WTC11 (cell line): ENCODE data around the gene MMP28. TPM values are rescaled to one million over a fixed set of nuclear protein-coding genes. Genes with fewer than 3 reads are reported as not detected.

Experiments used
- ATAC-seq: fragments of 200-7000 bp; cut with Tn5 transposase; 2 replicates; pipeline ENCODE4 v1.10.0; 2021; ENCODE audit warnings: mild to moderate bottlenecking, moderate library complexity
- CTCF ChIA-PET: fragments of 300-600 bp; sonication (Branson Sonifier 250); formaldehyde crosslinking; loops from one replicate; lab custom pipeline; 2021; ENCODE audit warnings: antibody characterized with exemption; lab: Charles Lee
- POLR2A ChIA-PET: fragments of 350-600 bp; sonication (Branson Sonifier 250); formaldehyde crosslinking; loops from one replicate; lab custom pipeline; 2021; ENCODE audit warnings: antibody characterized with exemption; lab: Charles Lee
- DNase-seq: peaks from one replicate; pipeline ENCODE4 v3.0.0; 2021; ENCODE audit warnings: low spot score
- H3K27ac Mint-ChIP-seq: 2 replicates; pipeline ENCODE4 v1.8.0; 2021; ENCODE audit warnings: mixed read lengths
- H3K27me3 Mint-ChIP-seq: 2 replicates; pipeline ENCODE4 v1.8.0; 2021; ENCODE audit warnings: low read depth, mild to moderate bottlenecking, moderate library complexity, mixed read lengths
- H3K36me3 Mint-ChIP-seq: 2 replicates; pipeline ENCODE4 v1.8.0; 2021; ENCODE audit warnings: mixed read lengths
- H3K4me1 Mint-ChIP-seq: 2 replicates; pipeline ENCODE4 v1.8.0; 2022; ENCODE audit warnings: mixed read lengths
- H3K4me3 Mint-ChIP-seq: 2 replicates; pipeline ENCODE4 v1.8.0; 2021; ENCODE audit warnings: mild to moderate bottlenecking, moderate library complexity, mixed read lengths
- H3K9me3 Mint-ChIP-seq: 2 replicates; pipeline ENCODE4 v1.8.0; 2021; ENCODE audit warnings: mixed read lengths
- CREM ChIP-seq: sonication (generic); formaldehyde crosslinking; IDR thresholded peaks from 2 replicates; pipeline ENCODE4 v1.8.1; 2022; ENCODE audit warnings: mild to moderate bottlenecking, missing genetic modification reagents, moderate library complexity
- ELF4 ChIP-seq: sonication (generic); formaldehyde crosslinking; IDR thresholded peaks from 2 replicates; pipeline ENCODE4 v1.8.1; 2022; ENCODE audit warnings: low read depth, mild to moderate bottlenecking, moderate library complexity, missing genetic modification reagents
- EMX1 ChIP-seq: fragments of 250-450 bp; sonication (Bioruptor Pico); IDR thresholded peaks from 2 replicates; pipeline ENCODE4 v1.8.0; 2021; ENCODE audit warnings: mild to moderate bottlenecking
- ESRRA ChIP-seq: sonication (generic); formaldehyde crosslinking; IDR thresholded peaks from 2 replicates; pipeline ENCODE4 v1.8.1; 2022; ENCODE audit warnings: mild to moderate bottlenecking, missing genetic modification reagents, borderline replicate concordance
- FOXP1 ChIP-seq: sonication (generic); formaldehyde crosslinking; IDR thresholded peaks from 2 replicates; pipeline ENCODE4 v1.8.0; 2022; ENCODE audit warnings: missing genetic modification reagents, mild to moderate bottlenecking, moderate library complexity, borderline replicate concordance
- IRF2 ChIP-seq: sonication (generic); formaldehyde crosslinking; IDR thresholded peaks from 2 replicates; pipeline ENCODE4 v1.8.0; 2022; ENCODE audit warnings: low read depth, missing genetic modification reagents, borderline replicate concordance
- JAZF1 ChIP-seq: fragments of 250-450 bp; sonication (Bioruptor Pico); IDR thresholded peaks from 2 replicates; pipeline ENCODE4 v1.9.0; 2021; ENCODE audit warnings: moderate library complexity, mild to moderate bottlenecking, inconsistent platforms
- KAT7 ChIP-seq: sonication (generic); formaldehyde crosslinking; IDR thresholded peaks from 2 replicates; pipeline ENCODE4 v1.8.1; 2023; ENCODE audit warnings: missing genetic modification reagents, mild to moderate bottlenecking, borderline replicate concordance
- NFATC4 ChIP-seq: fragments of 250-450 bp; sonication (Bioruptor Pico); IDR thresholded peaks from 2 replicates; pipeline ENCODE4 v1.9.0; 2021; ENCODE audit warnings: mild to moderate bottlenecking
- OVOL2 ChIP-seq: fragments of 250-450 bp; sonication (Bioruptor Pico); IDR thresholded peaks from 2 replicates; pipeline ENCODE4 v1.9.0; 2021; ENCODE audit warnings: mild to moderate bottlenecking, borderline replicate concordance
- ZBTB21 ChIP-seq: sonication (generic); formaldehyde crosslinking; IDR thresholded peaks from 2 replicates; pipeline ENCODE4 v1.8.1; 2023; ENCODE audit warnings: mild to moderate bottlenecking, missing genetic modification reagents, borderline replicate concordance
- ZNF317 ChIP-seq: sonication (generic); formaldehyde crosslinking; IDR thresholded peaks from 2 replicates; pipeline ENCODE4 v1.8.1; 2023; ENCODE audit warnings: low read depth, mild to moderate bottlenecking, moderate library complexity, missing genetic modification reagents, borderline replicate concordance
- ZNF396 ChIP-seq: fragments of 250-450 bp; sonication (Bioruptor Pico); IDR thresholded peaks from 2 replicates; pipeline ENCODE4 v1.8.0; 2021; ENCODE audit warnings: mild to moderate bottlenecking, moderate library complexity, borderline replicate concordance
- ZNF671 ChIP-seq: fragments of 250-450 bp; sonication (Bioruptor Pico); IDR thresholded peaks from 2 replicates; pipeline ENCODE4 v1.8.0; 2021; ENCODE audit warnings: mild to moderate bottlenecking
- total RNA-seq: library from RNA; stranded (reverse); gene quantifications from 3 replicates; pipeline ENCODE4 v1.2.3, GENCODE V29; 2021
- TF ChIP-seq, protein P1 (sequence below): sonication (generic); formaldehyde crosslinking; IDR thresholded peaks from 2 replicates; pipeline ENCODE4 v1.8.1; 2022; ENCODE audit warnings: missing genetic modification reagents, borderline replicate concordance
- TF ChIP-seq, protein P2 (sequence below): sonication (generic); formaldehyde crosslinking; IDR thresholded peaks from 2 replicates; pipeline ENCODE4 v1.8.0; 2022; ENCODE audit warnings: mild to moderate bottlenecking, missing genetic modification reagents
- TF ChIP-seq, protein P3 (sequence below): sonication (generic); formaldehyde crosslinking; IDR thresholded peaks from 2 replicates; pipeline ENCODE4 v1.8.0; 2022; ENCODE audit warnings: mild to moderate bottlenecking, missing genetic modification reagents
- TF ChIP-seq, protein P4 (sequence below): sonication (generic); formaldehyde crosslinking; IDR thresholded peaks from 2 replicates; pipeline ENCODE4 v1.8.1; 2022; ENCODE audit warnings: low read depth, mild to moderate bottlenecking, moderate library complexity, missing genetic modification reagents, borderline replicate concordance
- TF ChIP-seq, protein P5 (sequence below): sonication (generic); formaldehyde crosslinking; IDR thresholded peaks from 2 replicates; pipeline ENCODE4 v1.8.1; 2023; ENCODE audit warnings: mild to moderate bottlenecking, missing genetic modification reagents, borderline replicate concordance

Gene MMP28
- total RNA-seq, 1 experiment from 2014 or later = 0.22 TPM

DNA sequence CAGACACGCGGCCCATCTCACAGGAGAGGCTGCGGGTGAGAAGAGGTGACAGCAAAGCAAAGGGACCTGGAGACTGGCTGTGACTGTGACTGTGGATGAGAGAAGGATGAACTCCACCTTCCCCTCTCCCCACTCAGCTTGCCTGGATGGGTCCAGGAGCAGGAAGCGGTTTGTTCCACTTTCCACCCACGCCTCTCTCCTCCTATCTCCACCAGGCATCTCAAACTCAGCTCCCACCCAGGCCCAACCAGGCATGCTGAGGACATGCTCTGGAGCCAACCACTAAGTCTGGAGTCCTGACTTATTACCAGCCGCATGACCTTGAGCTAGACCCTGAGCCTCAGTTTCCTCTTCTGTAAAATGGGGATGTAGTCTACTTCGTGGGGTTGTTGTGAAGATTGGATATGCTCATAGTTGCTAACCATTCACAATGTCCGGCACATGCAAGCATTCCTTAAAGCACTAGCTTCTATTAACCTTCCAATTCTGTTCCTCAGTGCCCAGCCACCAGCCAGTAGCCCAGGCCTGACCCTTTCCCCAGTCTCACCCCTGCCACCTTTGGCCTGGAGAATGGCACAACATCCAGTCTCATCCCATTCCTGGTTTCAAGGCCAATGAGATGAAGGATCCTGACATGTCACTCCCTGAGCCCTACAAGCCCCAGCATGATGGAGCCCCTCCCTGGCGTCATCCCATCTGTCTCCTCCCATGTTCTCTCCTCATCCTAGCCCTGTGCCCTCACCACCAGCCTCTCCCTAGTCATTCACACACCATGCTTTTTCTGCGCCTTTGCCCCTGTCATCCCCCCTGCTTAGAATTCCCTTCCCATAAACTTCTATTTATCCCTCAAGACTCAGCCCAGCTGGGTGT, 44.7 kb downstream of the MMP28 start:
- Mint-ChIP-seq H3K27ac (no peak overlapping the region), H3K36me3 (no peaks in the 10 kb centered on the region), H3K4me3 (peak overlapping the region; percentile 65), H3K9me3 (no peaks in the 10 kb centered on the region), H3K4me1 (peaks cover 26% of the 10 kb centered on the region), H3K27me3 (peaks cover 36% of the 10 kb centered on the region)
- ChIA-PET CTCF (interaction anchor here (0.6 to 8.3 kb wide), 15 partner anchors 10 to 828 kb away, joined by 3 to 100 read pairs (median 5); partner anchors contain the start of genes C17orf50, RASL10B and TAF15), POLR2A (interaction anchor here (1.1 kb wide), 1 partner anchor 14 kb away, joined by 4 read pairs; no protein-coding TSS in a partner anchor)
- ATAC-seq = no peak
- DNase-seq = no peak
- TF ChIP-seq, protein P1, sequence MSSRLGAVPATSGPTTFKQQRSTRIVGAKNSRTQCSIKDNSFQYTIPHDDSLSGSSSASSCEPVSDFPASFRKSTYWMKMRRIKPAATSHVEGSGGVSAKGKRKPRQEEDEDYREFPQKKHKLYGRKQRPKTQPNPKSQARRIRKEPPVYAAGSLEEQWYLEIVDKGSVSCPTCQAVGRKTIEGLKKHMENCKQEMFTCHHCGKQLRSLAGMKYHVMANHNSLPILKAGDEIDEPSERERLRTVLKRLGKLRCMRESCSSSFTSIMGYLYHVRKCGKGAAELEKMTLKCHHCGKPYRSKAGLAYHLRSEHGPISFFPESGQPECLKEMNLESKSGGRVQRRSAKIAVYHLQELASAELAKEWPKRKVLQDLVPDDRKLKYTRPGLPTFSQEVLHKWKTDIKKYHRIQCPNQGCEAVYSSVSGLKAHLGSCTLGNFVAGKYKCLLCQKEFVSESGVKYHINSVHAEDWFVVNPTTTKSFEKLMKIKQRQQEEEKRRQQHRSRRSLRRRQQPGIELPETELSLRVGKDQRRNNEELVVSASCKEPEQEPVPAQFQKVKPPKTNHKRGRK = no peak
- TF ChIP-seq ELF4 (CRISPR knock-in tag) (no peak), CREM (CRISPR knock-in tag) (no peak), ESRRA (CRISPR knock-in tag) (peak; percentile 66; the same call in 1 of the 2 replicates)
- TF ChIP-seq, protein P2, sequence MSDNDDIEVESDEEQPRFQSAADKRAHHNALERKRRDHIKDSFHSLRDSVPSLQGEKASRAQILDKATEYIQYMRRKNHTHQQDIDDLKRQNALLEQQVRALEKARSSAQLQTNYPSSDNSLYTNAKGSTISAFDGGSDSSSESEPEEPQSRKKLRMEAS = 0 out of 2 replicates have a peak, but pooled peaks have one; percentile 9
- TF ChIP-seq, protein P3, sequence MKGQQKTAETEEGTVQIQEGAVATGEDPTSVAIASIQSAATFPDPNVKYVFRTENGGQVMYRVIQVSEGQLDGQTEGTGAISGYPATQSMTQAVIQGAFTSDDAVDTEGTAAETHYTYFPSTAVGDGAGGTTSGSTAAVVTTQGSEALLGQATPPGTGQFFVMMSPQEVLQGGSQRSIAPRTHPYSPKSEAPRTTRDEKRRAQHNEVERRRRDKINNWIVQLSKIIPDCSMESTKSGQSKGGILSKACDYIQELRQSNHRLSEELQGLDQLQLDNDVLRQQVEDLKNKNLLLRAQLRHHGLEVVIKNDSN (CRISPR knock-in tag) = no peak

DNA sequence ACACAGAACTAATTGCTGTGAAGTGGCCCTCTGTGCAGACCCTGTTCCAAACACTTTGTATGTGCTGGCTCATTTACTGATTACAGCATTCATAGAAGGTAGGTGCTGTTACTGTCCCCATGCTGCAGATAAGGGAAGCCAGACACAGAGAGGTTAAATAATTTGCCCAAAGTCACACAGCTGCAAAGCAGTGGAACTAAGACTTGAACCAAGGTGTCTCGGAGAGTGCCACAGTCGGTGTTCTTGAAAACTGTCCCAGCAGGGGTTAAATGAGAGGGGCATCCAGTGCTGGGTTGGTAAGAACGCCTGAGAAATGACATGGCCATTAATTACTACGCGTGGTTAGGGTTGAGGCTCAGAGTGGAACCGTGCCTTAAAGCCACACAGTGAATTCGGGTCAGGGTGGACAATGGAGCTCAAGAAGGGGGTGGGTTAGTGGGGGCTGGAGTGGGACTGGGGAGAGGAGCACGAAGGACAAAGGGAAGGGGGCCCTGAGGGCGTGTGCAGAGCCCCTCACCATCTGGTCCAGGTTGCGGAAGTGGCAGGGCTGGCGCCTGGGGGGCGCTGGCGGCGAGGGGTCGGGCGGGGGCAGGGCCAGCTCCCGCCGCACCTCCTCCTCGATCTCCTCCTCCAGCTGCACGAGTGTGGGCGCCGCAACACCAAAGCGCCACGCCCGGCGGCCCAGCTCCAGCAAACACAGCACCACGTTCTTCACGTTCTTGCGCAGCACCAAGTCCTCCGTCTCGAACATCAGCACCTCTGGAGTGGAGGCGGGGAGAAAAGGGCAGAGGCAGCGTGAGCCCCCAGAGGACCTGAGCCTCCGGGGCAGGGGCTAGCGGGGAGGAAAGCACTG, 45.7 kb downstream of the MMP28 start:
- DNase-seq = peak; percentile 44

DNA sequence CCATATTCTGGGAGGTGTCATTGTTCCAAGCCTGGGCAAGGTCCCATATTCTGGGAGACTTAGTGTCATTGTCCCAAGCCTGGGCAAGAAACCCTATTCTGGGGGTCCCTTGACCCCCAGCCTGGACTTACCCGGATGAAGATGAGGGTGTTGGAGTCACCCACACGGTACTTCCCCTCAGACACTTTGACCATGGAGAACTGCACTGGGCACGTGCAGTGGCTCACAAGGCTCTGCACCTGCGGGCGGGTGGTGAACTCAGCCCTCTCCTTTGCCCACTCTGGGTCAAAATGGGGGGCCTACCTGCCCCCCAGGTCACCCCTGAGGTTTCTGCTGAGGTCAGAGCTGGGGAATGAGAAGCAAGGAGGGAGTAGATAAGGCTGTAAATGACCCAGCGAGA, 46.5 kb downstream of the MMP28 start:
- 0 out of 2 replicates have a peak overlapping the region, but pooled peaks have one; percentile 29 for H3K4me3 Mint-ChIP-seq
- ChIA-PET CTCF (interaction anchor here (0.5 to 8.3 kb wide), 11 partner anchors 11 to 436 kb away, joined by 3 to 100 read pairs (median 9); partner anchors contain the start of genes C17orf50, RASL10B, SLFN12L and TAF15), POLR2A (no interaction called here)
- no peak for ATAC-seq
- H3K27ac Mint-ChIP-seq = no peak overlapping the region
- no peaks in the 10 kb centered on the region for H3K36me3 Mint-ChIP-seq
- H3K4me1 Mint-ChIP-seq = peaks cover 26% of the 10 kb centered on the region
- TF ChIP-seq ZNF671 (no peak), NFATC4 (CRISPR knock-in tag) (no peak), ZBTB21 (CRISPR knock-in tag) (no peak), ESRRA (CRISPR knock-in tag) (no peak), OVOL2 (CRISPR knock-in tag) (no peak), FOXP1 (CRISPR knock-in tag) (no peak), EMX1 (CRISPR knock-in tag) (no peak), ZNF396 (CRISPR knock-in tag) (no peak), IRF2 (CRISPR knock-in tag) (no peak), ZNF317 (no peak), KAT7 (CRISPR knock-in tag) (no peak), JAZF1 (no peak)
- TF ChIP-seq, protein P4, sequence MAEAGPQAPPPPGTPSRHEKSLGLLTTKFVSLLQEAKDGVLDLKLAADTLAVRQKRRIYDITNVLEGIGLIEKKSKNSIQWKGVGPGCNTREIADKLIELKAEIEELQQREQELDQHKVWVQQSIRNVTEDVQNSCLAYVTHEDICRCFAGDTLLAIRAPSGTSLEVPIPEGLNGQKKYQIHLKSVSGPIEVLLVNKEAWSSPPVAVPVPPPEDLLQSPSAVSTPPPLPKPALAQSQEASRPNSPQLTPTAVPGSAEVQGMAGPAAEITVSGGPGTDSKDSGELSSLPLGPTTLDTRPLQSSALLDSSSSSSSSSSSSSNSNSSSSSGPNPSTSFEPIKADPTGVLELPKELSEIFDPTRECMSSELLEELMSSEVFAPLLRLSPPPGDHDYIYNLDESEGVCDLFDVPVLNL (CRISPR knock-in tag) = no peak
- TF ChIP-seq, protein P5, sequence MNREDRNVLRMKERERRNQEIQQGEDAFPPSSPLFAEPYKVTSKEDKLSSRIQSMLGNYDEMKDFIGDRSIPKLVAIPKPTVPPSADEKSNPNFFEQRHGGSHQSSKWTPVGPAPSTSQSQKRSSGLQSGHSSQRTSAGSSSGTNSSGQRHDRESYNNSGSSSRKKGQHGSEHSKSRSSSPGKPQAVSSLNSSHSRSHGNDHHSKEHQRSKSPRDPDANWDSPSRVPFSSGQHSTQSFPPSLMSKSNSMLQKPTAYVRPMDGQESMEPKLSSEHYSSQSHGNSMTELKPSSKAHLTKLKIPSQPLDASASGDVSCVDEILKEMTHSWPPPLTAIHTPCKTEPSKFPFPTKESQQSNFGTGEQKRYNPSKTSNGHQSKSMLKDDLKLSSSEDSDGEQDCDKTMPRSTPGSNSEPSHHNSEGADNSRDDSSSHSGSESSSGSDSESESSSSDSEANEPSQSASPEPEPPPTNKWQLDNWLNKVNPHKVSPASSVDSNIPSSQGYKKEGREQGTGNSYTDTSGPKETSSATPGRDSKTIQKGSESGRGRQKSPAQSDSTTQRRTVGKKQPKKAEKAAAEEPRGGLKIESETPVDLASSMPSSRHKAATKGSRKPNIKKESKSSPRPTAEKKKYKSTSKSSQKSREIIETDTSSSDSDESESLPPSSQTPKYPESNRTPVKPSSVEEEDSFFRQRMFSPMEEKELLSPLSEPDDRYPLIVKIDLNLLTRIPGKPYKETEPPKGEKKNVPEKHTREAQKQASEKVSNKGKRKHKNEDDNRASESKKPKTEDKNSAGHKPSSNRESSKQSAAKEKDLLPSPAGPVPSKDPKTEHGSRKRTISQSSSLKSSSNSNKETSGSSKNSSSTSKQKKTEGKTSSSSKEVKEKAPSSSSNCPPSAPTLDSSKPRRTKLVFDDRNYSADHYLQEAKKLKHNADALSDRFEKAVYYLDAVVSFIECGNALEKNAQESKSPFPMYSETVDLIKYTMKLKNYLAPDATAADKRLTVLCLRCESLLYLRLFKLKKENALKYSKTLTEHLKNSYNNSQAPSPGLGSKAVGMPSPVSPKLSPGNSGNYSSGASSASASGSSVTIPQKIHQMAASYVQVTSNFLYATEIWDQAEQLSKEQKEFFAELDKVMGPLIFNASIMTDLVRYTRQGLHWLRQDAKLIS (CRISPR knock-in tag) = no peak
- H3K9me3 Mint-ChIP-seq = no peaks in the 10 kb centered on the region
- peaks cover 36% of the 10 kb centered on the region for H3K27me3 Mint-ChIP-seq
- DNase-seq = no peak

More for the DNA sequence above, 45.7 kb downstream of the MMP28 start:
- Mint-ChIP-seq H3K4me1 (peaks cover 26% of the 10 kb centered on the region), H3K27ac (no peak overlapping the region), H3K27me3 (peaks cover 36% of the 10 kb centered on the region), H3K9me3 (no peaks in the 10 kb centered on the region), H3K36me3 (no peaks in the 10 kb centered on the region), H3K4me3 (peak overlapping the region; percentile 65)
- ChIA-PET POLR2A (interaction anchor here (1.1 kb wide), 1 partner anchor 15 kb away, joined by 4 read pairs; no protein-coding TSS in a partner anchor), CTCF (interaction anchor here (0.7 to 8.3 kb wide), 14 partner anchors 9 to 436 kb away, joined by 3 to 100 read pairs (median 4); partner anchors contain the start of genes C17orf50, RASL10B, SLFN12L and TAF15)
- peak; percentile 48 for ATAC-seq
- no peak for TF ChIP-seq FOXP1 (CRISPR knock-in tag)
- TF ChIP-seq, protein P2 = peak; percentile 67; the same call in 1 of the 2 replicates
- TF ChIP-seq, all 79 proteins: peak for 1
